ENCODE measurements around the gene MMP24OS.
"Not testable (repeated sequence)": the region's sequence is repeated elsewhere in the genome, so short reads cannot be mapped to it uniquely, and the experiment has no call there.

Gene MMP24OS

DNA sequence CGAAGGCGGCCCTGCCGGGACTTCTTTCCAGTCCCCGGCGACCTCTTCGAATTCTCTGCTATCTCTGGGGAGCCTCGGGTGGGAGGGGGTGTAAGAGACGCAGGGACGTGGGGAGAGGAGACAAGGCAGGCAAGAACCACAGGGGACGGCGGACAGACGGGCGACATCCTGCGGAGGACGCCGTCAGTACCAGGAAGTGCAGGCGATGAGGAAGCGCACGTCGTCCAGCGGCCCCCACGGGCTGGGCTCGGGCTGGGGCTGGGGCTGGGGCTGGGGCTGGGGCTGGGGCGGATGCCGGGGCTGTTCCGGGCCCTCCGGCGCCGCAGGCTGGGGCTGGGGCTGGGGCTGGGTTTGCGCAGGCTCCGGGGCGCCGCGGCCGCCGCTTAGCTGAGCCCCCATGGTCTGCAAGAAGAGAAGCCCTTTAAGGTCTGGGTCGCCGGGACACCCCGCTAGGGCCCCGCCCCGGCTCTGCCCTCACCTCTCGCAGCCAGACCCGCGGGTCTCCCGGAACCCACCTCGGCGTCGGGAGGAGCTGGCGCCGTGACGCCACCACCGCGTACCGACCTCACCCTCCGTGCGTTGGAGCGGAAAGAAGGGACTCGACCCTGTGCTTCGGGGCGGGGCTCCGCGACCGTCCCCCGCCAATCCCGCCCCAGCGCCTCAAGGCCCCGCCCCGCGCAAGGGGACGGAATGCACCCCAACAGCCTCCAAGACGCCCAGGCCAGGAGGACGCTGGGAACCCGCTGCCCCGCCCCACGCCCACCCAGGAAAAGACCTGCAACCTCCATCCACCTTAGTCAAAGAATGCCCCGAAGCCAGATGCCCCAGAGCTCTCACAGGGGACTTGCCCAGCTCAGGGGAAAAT lies at the start of gene MMP24OS:
MMP24OS (minus strand) TSS at position 592 of the 865 bp plus-strand sequence; CDS start at position 399, 193 bp downstream.
- no peak for DNase-seq (ENCODE audit: low read depth)

DNA sequence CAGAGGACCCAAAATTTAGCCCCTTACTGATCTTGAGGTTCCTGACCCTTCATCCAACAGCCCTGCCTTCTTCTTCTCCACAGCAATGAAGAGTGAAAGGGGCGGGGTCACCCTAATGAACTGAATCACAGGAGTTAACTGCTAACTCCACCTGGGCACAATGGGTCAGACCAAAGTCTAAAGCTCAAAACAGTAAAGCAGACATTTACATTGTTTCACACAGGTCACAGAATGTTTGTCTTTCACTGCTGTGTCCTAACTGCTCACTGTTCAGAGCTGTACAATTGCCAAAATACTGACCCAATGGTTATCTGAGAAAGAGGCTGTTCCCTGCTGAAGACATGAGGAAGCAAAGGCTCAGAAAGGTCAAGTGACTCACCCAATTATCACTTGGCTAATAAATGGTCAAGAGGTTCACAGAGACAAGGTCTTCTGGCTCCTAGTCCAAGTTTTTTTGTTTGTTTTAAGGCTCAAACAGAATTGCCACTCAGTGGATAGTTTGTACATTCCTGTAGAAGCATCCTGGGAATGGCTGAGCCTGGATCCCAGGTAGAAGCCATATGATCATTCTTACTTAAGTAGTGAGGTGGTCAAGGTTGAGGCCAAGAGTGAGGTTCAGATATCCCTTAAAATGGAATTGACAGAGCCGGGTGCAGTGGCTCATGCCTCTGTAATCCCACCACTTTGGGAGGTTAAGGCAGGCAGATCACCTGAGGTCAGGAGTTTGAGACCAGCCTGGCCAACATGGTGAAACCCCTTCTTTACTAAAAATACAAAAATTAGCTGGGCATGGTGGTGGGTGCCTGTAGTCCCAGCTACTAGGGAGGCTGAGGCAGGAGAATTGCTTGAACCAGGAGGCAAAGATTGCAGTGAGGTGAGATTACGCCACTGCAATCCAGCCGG lies 49.4 kb upstream of the MMP24OS start:
- DNase-seq (ENCODE audit: low read depth): no peak

DNA sequence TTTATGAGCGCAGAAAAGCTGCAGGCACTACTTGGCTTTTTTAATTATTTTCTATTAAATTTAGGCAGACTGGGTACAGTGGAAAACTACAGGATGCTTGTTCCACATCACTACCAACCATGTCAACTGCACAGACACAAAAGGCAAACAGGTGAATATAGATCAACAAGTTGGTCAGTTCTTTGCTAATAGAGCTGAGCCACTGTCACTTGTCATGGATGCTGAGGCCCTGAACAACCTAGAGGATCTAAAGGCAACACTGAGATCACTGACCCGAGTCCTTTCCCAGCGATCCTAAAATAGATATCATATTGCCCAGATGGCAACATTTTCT lies 48.8 kb upstream of the MMP24OS start:
- no peak for DNase-seq (ENCODE audit: low read depth)

DNA sequence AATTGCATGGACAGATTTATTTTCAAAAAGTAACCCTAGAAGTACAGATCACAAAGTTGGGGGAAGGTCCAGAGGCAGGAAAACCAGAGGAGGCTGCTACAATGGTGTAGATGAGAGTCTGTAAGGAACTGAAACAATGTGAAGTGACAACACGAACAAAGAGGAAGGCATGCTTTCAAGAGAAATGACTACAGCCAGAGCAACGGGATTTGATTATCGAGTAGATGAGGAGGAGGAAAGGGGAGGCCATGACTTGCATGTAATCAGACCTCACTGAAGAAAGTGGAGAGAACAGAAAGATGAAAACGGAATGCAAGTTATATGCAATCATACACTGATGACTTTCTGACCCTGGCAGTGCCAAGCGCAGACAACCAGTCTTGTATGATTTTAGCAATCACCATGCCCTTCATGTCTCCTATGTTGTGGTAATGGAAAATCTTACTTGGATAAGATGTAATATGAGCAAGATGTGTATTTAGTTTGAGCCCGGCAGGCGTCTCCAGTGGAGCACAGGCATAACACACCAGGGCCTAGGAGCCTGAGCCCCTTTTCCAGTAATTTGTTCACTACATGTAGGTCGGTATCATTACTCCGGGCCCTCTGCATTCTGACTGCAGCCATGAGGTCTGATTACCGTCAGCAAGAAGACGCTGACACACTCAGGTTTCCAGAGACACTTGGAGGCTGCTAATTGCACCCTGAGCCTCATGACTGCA lies 48.3 kb upstream of the MMP24OS start:
- DNase-seq (ENCODE audit: low read depth): no peak

DNA sequence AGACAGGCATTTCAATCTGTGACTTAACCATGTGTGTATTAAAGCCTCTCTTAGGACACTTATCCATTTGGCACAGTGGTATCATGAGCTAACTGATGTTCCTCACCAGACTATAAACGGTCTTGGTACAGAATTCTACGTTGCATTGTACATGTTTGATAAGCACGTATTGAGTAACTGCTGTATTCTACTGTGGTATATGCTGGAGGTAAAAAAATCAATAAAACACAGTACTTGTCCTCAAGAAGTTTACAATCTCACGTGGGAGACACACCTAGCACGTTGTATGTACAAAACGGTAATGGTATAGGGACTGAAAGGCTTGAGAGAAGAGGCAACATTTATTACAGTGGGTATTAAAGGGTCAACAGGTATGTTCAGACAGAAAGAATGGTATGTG lies 47.5 kb upstream of the MMP24OS start:
- no peak for DNase-seq (ENCODE audit: low read depth)

DNA sequence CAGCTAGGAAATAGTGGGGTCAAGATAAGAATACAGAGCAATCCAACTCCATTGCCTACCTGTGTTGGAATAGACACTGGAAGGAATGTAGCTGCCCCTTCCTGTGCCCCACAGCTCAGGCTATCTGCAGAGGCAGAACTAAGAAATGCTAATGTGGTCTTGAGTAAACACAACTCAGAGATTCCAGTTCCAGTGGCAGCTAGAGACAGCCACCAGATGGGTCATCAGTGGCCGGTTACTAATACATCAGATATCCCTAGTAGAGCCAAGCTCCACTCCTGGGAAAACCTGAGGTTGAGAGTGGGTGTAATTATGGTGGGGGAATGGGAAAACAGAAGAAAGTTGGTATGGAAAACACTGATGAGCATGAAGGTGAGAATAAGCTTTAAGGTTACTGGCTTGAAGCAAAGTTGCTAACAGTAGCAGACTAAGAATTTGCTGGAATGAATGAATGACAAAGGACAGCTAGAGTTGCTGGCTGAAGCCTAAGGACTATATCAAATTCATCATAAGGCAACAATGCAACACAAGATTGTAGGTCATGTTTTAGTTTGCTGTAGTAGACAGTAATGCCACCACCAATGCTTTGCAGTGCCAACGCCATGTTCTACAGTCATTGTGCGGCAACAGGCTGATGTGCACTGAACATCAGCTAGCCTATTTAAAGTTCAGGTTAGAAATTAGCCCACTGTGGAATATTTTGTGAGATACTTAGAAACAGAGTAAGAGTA lies 42.6 kb upstream of the MMP24OS start:
- DNase-seq (ENCODE audit: low read depth): no peak

DNA sequence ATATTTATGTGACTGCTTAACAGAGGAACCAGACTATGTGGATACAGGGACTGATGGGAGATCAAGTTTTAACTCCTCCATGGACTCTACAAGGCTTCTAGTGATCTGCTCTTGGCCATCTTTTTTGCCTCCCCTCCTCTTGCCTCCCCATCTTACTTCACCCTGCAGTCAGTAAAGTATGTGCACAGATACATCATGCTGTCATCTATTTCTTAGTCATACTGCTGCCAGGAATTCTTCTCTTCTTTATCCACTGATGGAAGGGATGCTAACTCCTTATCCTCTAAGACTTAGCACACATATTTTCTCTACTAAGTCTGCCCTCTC lies 41.9 kb upstream of the MMP24OS start:
- DNase-seq (ENCODE audit: low read depth): no peak

DNA sequence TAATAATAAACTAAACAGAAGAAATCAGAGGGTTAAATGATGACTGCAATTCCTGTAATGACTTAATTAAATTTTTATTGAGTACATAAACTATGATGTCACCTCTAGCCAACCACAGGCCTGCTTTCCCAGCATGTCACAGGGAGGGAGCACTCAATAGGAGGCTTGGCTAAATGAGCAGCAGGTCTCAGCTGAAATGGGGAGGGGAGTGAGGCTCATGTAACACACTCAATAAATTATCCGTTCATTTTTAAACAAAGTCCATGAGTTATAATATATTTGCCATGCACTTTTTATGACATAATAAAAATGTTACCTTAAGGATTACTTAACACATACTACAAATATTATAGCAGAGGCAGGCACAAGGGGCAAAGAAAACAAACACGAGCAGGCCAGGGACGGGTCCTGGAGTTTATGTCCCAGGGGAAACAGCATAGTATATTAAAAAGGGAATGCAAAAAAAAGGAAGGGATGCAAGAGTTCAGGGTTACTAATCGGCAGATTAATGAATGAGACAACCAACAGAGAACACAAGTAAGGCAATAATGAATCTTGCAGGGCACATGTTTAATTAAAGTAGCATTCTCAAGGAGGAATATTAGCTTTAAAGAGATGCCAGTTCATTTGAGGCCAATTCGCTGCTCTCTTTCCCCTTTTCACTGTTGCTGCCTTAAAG lies 41.4 kb upstream of the MMP24OS start:
- DNase-seq (ENCODE audit: low read depth): no peak

DNA sequence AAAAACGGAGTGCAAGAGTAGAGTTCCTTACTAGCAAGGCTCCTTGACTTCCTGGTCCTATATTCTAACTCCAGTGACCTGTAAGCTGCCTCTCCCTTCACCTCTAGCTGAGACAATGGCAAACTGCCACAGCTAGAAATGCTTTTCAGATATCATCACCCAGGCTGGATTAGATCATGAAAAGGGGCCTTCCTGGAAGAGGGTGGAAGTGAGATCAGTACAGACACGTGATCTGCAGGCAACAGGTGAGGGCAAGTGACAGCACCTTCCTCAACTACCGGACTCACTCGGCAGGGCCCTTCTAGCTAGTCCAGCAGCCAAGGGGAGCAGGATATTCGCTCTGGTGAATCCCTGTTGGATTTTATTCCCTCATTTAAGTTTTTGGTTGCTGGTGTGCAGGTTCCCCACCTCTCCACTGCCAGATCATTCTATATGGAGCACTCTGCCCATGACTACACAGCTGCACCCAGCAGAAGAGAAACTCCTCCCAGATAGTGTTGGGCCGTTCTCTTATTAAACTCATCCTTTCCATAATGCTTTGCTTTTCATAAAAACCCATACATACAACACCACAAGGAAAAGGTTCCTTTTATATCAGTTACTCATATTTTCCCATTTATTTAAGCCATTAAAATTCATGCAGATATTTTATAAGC lies 40.7 kb upstream of the MMP24OS start:
- DNase-seq (ENCODE audit: low read depth): no peak

DNA sequence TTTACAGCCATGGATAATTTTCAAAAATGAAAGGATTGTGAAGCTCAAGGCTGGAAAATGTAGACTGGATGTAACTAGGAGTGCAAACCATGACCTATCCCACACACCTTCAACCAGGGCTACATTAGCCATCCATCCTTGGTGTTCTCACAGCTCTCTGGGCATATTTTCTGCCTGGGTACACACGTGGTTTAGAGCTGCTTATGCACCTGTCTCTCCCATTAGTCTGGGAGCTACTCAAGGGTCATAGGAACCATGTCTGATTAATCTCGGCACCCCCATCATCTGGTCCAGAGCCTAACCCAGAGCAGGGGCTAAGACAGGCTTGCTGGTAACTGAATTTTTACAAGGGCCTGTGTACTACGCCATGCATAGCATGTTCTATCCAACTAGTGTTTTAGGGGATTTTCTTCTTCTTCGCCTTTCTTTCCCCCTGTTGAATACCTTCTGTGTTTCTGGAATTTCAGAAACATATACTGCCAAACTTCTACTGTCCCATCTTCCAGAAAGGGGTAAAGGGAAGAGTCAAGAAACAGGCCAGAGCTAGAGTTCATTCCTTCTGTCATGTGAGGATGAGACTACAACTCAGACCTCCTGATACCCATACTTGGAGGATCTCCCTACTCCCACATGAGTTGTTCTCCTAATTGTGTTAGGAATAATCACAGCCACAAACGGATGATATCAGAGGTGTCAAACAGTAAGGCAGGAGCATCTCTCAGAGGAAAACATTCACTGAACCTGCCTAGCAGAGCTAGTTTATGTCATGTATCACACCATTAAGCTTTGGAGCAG lies 39.7 kb upstream of the MMP24OS start:
- no peak for DNase-seq (ENCODE audit: low read depth)

DNA sequence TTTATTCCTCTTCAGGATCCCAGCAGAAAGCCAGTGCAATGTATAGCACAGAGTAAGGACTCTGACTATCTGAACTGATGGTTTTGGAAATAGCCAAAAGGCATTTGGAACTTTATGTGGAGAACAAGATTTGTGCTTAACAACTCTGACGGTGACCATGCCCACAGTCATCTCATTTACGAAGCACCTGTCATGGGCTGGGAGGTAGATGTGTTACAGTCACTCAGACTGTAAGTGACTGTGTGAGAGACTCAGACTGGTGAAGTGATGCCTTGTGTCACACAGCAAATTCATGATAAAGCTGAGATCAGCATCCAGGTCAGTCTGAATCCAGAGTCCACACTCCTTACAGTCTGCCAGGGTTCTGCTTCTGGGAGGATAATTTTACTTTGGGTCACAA lies 38.2 kb upstream of the MMP24OS start:
- no peak for DNase-seq (ENCODE audit: low read depth)

DNA sequence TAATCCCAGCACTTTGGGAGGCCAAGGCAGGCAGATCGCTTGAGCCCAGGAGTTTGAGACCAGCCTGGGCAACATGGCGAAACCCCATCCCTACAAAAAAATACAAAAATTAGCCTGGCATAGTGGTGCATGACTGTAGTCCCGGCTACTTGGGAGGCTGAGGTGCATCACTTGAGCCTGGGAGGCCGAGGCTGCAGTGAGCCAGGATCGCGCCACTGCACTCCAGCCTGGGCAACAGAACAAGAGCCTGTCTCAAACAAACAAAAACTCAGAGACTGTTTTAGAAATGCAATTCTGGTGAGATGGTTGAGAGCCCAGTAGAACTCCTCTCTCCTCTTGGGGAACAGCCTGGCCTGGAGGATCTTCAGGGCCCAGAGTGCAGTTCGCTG lies 37.7 kb upstream of the MMP24OS start:
- not testable (repeated sequence) for DNase-seq (ENCODE audit: low read depth)

DNA sequence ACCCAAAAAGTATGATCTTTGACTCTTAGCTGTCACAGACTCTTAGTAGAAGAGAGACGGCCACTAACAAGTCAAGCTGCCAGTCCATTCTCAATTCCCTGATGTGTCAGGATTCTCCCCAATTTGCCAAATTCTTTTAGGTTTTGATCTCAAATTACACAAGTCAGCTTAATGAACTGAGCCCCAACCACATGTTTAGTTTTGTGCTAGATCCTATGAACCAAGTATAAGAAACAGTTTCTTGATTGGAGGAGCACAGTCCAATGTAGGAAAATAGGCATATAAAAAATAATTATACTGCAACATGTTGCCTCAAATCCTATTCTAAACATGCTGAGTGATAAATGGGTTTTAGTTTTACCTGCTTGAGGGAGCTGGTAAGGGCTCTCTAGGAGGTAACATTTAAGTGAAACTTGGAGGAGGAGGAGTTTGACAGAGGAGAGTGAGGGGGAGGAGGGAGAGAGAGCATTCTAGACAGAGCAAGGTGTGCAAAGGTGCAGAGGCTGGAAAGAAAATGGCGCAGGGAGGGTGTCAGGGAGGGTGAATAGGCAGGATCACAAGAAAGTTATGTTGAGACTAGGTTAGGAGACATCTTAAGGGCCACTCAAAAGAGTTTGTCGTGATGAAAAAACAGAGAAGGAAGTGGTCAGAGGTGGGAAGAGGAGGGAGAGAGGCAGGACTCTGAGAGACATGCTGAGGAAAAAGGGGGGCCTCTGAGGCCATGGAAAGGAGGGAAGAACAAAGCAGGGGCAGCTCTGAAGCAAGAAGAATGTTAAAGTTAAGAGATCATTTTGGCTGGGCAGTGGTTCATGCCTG lies 37.1 kb upstream of the MMP24OS start:
- DNase-seq (ENCODE audit: low read depth): no peak

DNA sequence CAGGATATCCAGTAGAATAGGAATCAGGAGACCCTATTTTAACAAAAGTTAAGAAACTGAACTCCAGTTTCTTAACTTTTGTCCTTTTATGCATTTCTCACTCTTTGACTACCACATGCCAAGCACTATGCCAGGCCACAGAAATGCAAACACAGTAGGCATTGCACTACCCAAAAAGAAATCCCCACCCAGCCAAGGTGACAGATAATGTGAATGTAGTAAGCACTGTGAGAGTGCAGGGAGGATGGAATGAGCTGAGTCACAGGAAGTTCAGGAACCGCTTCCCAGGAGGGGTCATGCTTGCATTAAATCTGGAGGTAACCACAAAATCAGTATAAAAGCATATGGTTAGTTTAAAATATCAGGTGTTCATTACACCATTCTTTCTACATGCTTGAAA lies 34.4 kb upstream of the MMP24OS start:
- peak; percentile 98 for DNase-seq (ENCODE audit: low read depth)

DNA sequence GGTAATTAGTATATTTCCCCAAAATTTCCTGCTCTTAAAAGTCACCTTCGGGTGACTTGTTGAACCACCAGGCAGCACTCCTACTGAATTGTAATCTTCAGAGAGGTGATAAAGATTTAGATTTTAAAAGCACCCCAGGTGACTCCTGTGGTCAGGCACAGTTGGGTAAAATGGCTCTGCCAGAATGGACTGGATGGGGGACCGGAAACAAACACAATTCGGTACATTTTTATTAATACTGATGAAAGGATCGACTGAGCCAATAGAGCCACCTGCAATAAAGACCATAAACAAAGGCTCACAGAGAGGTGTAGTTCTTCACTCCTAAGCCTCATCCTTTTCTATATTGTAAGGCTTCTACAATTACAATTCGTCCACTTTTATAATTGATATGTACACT lies 33.9 kb upstream of the MMP24OS start:
- no peak for DNase-seq (ENCODE audit: low read depth)

DNA sequence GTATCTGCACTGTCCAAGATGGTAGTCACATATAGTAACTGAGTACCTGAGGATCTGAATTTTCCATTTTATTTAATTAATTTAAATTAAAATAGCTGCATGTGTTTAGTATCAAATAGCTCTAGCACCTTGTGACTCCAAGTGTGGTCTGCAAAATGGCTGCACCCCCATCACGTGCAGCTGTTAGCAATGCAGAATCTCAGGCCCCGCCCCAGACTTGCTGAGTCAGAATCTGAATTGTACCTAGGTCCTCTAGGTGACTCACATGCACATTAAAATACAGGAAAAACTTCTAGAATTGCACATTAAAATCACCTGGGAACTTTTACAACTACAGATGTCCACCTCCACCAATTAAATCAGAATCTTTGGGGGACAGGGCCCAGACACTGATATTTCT lies 33.5 kb upstream of the MMP24OS start:
- no peak for DNase-seq (ENCODE audit: low read depth)

DNA sequence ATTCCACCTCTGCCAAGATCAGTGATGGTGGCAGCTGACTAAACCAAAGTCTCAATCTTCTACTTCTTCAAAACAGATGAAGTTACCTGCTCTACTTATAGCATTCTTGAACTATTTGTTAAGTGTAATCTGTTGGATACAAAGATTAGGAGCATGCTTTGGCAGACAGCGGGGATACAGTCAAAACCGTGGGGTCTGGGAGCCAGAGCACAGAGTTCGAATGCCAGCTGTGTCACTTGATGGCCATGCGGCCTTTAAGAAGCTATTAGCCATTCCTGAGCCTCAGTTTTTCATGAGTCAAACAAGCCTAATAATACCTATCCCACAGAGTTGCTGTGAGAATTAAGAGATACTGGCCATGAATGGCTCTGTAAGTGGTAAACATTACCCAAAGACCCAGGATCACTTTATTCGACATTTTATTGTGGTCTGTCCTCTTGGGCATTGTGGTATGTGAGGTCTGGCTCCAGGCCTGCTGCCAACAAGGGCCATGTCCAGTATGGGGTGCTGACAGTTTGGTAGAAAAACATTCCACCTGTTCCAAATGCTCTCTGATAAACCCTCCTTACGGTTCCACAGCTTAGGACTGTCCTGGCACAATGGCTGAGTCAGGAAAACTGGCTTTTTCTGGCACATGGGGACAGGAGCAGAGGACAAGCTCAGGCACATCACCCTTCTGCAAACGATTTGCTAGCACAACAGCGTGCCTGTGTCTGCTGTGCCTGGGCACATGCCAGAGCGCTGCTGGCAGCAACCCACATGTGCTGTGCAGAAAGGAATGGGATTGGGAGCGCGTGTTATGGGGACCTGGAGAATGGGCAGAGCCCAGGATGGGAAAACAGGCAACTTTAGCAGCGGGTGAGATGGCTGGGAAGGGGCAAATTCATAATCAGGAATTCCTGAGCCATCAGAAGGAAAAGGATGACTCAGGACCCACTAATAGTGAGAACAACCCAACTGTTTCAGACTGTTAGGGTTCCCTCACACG lies 30.0 kb upstream of the MMP24OS start:
- DNase-seq (ENCODE audit: low read depth): peak; percentile 95

DNA sequence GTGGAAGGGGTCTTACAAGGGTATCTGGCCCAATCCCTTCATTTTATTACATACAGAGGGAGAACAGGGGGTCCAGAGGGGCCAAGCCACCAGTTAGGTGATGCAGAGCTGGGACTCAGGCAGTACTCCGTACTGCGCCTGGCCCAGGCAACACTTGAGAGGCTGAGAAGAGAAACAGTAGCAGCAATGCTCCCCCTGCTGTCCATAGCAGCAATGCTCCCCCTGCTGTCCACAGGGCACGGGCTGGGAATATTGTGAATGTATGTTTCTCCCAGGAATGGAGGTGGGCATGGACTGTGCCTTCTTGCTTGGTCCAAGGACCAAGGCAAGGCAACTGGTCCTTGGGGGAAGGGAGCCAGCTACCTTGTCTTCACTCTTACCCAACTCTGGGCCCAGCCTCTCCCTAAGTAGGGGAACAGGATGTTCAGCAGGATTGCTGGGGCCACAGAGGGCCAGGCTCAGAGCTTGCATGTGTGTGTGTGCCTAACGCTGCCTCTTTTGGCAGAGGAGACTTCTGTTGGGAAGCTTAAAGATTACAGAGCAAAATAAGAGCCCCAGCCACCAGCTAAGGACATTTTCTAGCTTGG lies 29.1 kb upstream of the MMP24OS start:
- no peak for DNase-seq (ENCODE audit: low read depth)
